Fibroblast of lung (primary cell): ENCODE data around the gene SLC4A8.

Experiments used
- CTCF ChIP-seq, 2 donors: IDR thresholded peaks in 1 of 2; conservative IDR thresholded peaks in 1 of 2; 1 replicate in 1 of 2; 2 replicates in 1 of 2; pipeline ENCODE4 v1.5.1; 2011 to 2012; ENCODE audit warnings: low read length in 2 of 2, control low read depth in 1 of 2, inconsistent platforms in 1 of 2, low read depth in 1 of 2, mild to moderate bottlenecking in 1 of 2
- EZH2 ChIP-seq: IDR thresholded peaks from 2 replicates; pipeline ENCODE4 v1.5.1; 2012; ENCODE audit warnings: low read length, control low read depth, mild to moderate bottlenecking; ENCODE audit errors: missing control alignments

DNA sequence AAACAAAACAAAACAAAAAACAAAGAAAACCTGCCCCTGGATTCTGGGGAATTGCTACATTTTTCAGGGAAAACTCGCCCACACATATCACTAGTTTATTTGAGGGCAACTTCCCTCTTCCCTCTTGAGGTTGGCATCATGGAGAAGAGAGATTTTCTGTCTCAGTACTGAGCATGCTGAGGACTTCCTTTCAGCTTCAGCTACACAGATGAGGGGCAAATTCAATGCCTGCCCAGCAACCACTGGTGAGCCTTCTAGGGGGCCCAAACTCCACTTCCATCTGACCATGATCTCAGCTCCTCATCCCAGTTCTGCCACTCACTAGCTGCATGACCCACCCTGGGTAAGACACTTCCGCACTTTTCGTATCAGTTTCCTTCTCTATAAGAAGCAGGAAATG is 103.3 kb downstream of the SLC4A8 start:
- no peak for TF ChIP-seq CTCF (conservative IDR thresholded peaks at IDR 0.05 in 1 of 2, IDR thresholded peaks at IDR 0.05 in 1 of 2; ENCODE audit: low read depth in 1 of 2, low read length in 2 of 2)
- TF ChIP-seq EZH2 = no peak
